Inflammatory macrophage treated with lipopolysaccharide for 1 hour (primary cell): Measurements from ENCODE around the gene CCDC15.
A peak's percentile ranks its signal among the peaks of the same experiment; 100 is the strongest.

ENCODE experiments used
- DNase-seq, 2 donors: peaks; one replicate each; pipeline ENCODE4 v3.0.0-alpha.2; 2020 to 2022

CCDC15 gene

GRCh38 chr11:125069008-125069407 is 115.0 kb downstream of the CCDC15 start:
- peak in 1 of 2 donors; percentile 21 for DNase-seq

GRCh38 chr11:125069796-125070195 is 115.8 kb downstream of the CCDC15 start:
- DNase-seq = peak in 1 of 2 donors; percentile 39

GRCh38 chr11:125070699-125071254 is 116.8 kb downstream of the CCDC15 start:
- DNase-seq = peak; percentile 86 to 92

GRCh38 chr11:125071435-125071834 is 117.4 kb downstream of the CCDC15 start:
- DNase-seq = peak in 1 of 2 donors; percentile 64

GRCh38 chr11:125071846-125072217 is 117.8 kb downstream of the CCDC15 start:
- DNase-seq = no peak

GRCh38 chr11:125072218-125072960 is 118.4 kb downstream of the CCDC15 start:
- DNase-seq = peak; percentile 73 to 75

- DNase-seq = no peak
Measured at GRCh38 chr11:125072961-125073590, 119.1 kb downstream of the CCDC15 start.

GRCh38 chr11:125073616-125074483 is 119.8 kb downstream of the CCDC15 start:
- DNase-seq = no peak

GRCh38 chr11:125074511-125075241 is 120.7 kb downstream of the CCDC15 start:
- DNase-seq = no peak

GRCh38 chr11:125075242-125075625 is 121.2 kb downstream of the CCDC15 start:
- DNase-seq = no peak

GRCh38 chr11:125075900-125076317 is 121.9 kb downstream of the CCDC15 start:
- no peak for DNase-seq

- no peak for DNase-seq
Measured at GRCh38 chr11:125076378-125076945, 122.5 kb downstream of the CCDC15 start.

GRCh38 chr11:125078016-125078415 is 124.0 kb downstream of the CCDC15 start:
- no peak for DNase-seq

GRCh38 chr11:125078516-125079140 is 124.6 kb downstream of the CCDC15 start:
- no peak for DNase-seq

- DNase-seq = peak in 1 of 2 donors; percentile 63
Measured at GRCh38 chr11:125079151-125079877, 125.3 kb downstream of the CCDC15 start.

GRCh38 chr11:125079878-125080530 is 126.0 kb downstream of the CCDC15 start:
- DNase-seq = no peak

- DNase-seq = no peak
Measured at GRCh38 chr11:125080531-125080911, 126.5 kb downstream of the CCDC15 start.

GRCh38 chr11:125081098-125081798 is 127.2 kb downstream of the CCDC15 start:
- no peak for DNase-seq

GRCh38 chr11:125082040-125082439 is 128.0 kb downstream of the CCDC15 start:
- no peak for DNase-seq
